GM18507 (cell line): Measurements from ENCODE around the gene ZNF804B.

Experiments
- DNase-seq: peaks from one replicate; pipeline ENCODE4 v3.0.0; 2011; ENCODE audit warnings: low read depth; ENCODE audit not compliant: insufficient read length; ENCODE audit errors: extremely low spot score
- FAIRE-seq: peaks from 2 replicates; lab custom pipeline; 2011; peaks lifted over from hg19 to GRCh38; lab: Jason Lieb, UNC

ZNF804B gene

DNA sequence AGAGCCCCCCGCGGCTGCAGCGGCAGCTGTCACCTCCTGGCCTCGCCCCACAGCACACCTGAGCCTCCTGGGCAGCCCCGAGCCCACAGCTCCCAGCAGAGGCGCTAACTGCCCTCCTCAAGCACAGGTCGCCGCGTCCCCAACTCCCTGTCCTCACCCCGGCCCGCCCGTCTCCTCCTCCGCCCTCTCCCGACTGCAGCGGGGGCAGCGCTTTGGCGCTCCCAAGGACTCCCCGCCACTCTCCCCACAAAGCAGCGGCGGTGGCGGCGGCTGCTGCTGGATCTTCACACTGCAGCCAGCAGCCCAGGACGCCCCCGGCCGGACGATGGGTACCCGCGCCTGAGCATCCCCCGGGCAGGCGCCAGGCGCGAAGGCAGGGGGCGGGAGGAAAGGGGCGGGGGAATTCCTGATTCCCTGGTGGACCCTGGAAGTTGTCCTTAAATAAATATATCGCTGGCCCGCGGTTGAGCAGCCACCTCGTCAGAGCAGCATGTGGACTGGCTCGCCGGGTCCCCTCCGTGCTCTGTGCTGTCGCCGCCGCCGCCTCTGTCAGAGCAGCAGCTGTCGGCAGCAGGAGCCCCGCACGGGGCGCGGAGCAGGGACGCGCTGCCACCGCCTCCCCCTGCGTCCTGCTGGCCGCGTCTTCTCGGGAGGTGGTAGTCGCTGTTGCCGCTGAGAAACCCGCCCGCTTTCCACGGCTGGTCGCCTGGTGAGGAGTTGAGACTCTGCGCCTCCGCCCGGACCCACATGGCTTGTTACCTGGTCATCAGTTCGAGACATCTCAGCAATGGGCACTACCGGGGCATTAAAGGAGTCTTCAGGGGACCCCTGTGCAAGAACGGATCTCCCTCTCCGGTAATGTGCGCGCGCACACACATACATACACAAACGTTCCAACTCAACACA, at the start of gene ZNF804B:
TSS of gene ZNF804B (plus strand) at position 471 of the 906 bp plus-strand sequence. CDS start at position 748, 277 bp downstream.
- FAIRE-seq (no peak), DNase-seq (no peak)

DNA sequence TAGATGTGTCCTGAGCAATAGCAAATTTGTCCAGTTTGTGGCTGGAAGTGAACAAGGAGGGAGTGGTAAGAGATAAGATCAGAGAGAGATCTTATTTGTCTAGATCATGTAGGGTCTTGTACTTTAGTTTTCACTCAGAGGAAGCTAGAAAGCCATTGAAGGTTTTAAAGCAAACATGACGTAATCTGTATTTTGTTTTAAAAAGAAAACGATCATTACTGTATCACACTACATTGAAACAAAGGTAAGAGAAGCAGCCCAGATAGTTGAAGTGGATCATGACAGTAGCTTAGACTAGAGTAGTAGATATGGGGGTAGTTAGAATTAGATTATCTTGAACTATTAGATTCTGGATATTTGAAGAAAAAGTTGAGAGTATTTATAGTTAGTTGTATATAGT, 23.6 kb upstream of the ZNF804B start:
- DNase-seq (no peak), FAIRE-seq (no peak)

GRCh38 chr7:88737632-88738031, 21.9 kb upstream of the ZNF804B start:
- DNase-seq (no peak), FAIRE-seq (no peak)

DNA sequence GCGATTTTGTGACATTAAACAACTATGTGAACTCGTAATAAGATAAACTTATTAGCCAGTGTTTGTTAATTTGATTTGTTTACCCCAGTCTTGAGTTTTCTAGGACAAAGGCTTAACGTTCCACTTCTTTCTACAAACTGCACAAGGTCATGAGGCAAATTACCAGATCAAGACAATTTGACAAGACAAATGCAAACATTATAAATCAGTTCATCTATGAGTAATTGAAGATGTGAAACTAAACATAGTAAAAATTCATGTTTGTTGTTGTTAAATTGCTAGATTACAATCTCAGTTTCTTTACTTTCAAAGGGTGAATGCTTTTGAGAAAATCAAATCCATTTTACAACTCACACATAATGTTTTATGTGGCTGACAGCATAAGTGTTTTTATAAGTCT, 13.4 kb upstream of the ZNF804B start:
- no peak for DNase-seq
- FAIRE-seq, result no peak

DNA sequence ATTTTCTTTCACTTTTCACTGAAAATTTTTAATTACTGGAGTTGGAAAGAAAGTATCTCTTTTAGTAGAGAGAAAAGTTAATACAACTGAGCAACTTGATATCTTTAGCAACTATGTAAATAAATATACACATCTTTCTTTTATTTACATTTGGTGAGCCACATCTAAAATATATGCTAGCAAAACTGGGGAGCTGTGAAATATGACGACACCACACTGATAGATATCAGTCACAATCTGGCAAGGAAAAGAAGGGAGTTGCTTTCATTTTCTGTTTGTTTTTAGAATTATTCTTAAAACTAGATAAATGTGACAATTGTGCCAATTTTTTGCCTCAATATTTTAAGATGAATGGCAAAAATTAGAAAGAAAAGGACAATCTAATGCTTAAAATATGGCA, 2.7 kb upstream of the ZNF804B start:
- FAIRE-seq (no peak), DNase-seq (no peak)

DNA sequence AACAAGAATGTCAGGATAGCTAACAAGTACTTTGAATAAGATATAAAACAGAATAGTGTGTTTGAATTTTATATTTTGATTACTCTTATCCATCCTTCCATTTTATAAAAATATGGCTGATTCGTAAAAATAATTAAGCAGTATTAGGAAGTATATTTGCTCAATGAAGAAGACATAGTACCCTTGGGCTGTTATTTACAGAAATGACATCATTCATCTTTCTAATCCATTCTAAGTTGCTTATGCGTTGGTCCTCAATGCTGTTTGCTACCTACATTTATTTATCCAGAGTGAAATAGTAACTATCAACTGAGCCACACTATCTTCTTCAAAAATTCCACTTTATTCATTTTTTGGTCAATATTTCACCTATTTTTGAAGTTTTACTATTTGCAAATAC, 2.1 kb upstream of the ZNF804B start:
- no peak for DNase-seq
- no peak for FAIRE-seq

DNA sequence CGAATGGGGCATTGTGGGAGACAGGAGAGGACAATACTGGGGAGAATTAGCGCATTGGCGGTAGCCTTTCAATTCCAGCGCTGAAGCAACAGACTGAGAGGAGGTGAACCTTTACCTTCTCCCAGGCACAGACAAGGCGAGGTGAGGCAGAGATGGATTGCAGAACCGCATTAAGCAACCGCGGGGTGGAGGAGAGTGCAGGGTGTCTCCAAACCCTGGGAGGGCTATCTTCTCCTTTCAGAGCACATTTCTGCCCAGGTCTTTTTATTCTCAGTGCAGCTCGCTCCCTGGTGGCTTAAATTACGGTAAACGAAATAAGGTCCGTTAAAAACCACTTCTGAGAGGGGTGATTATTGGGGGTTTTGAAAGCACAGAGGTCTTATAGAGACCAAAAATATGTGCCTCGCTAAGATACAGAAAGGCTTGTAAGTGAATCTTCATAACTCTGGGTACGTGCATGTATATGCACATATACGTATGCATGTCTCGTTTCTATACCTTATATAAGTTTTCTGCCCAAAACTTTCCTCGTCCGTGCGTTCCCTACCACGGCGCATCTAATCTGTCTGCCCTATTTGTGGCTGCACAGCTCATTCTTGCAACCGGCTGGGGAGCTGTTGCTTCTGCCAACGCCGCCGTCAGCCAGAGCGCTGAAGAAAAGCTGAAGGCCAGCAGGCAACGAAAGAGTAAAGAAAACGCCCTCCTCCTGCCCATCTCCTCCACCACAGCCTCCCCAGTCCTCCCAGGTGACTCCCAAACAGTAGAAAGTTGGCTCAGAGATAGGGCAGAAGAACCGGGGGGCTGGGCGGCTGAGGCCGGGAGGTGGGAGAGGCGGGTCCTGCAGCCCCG, 895 bp upstream of the ZNF804B start:
- DNase-seq (no peak), FAIRE-seq (no peak)

- FAIRE-seq (no peak), DNase-seq (no peak)
Measured at GRCh38 chr7:88760136-88760515, 626 bp downstream of the ZNF804B start.

DNA sequence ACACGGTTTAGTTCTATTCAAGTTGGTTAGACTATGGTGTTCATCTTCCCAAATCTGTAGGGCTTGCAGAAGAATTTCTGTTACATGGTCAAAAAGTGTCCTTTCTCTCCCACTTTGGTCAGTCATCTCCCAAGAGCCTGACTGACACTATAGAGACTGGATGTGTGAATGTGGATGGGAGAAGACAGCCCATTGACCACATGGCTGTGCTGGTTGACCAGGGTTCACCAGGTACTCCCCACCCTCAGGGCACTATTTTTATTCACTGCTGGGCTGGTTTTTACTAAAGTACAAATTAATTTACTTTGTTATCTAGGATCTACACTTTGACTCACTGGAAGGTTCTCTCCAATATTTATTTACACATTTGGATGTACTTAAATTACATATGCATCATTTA, 2.3 kb downstream of the ZNF804B start:
- DNase-seq (no peak), FAIRE-seq (no peak)

- no peak for FAIRE-seq
- DNase-seq, result no peak
Measured at GRCh38 chr7:88771417-88771816, 11.9 kb downstream of the ZNF804B start.

- DNase-seq (no peak), FAIRE-seq (no peak)
Measured at GRCh38 chr7:88772776-88773175, 13.3 kb downstream of the ZNF804B start.

DNA sequence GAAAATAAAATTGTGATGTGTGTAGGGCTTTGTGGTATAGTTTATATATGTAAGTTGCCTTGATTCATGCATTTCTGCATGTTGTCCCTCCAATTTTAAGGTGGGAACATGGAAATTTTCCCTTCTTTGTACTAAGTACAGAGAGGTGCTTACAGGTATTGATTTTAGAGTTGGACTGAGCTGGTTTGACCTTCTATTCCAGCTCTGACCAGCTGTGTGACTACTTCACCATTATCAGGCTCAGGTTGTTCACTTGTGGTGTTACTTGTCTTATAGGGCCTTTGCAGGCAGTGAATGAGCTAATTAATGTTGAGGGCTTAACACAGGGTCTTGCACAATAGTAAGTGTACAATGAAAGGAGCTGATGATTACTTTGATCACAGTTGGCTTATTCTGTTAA, 16.3 kb downstream of the ZNF804B start:
- no peak for FAIRE-seq
- DNase-seq, result no peak

GRCh38 chr7:88787777-88788176, 28.3 kb downstream of the ZNF804B start:
- DNase-seq (no peak), FAIRE-seq (no peak)

- FAIRE-seq (no peak), DNase-seq (no peak)
Measured at GRCh38 chr7:88789480-88790064, 30.1 kb downstream of the ZNF804B start.

DNA sequence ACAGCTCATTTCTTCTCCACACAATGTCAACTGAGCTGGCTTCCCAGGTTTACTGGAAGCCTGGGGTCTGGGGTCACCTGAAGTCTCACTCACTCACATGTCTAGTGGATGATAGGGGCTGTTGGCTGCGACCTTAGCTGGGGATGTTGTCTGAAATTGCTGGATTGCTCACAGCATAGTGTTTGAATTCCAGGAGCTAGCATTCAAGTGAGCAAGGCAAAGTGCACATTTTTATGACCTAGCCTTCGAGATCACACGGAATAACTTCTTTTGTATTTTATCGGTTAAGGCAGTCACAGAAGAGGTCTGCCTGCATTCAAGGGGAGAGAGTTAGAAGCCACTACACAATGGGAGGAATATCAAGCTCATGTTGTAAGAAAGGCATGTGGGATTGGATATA, 32.4 kb downstream of the ZNF804B start:
- no peak for FAIRE-seq
- DNase-seq, result no peak

GRCh38 chr7:88792361-88792760, 32.9 kb downstream of the ZNF804B start:
- FAIRE-seq (no peak), DNase-seq (no peak)

- DNase-seq (no peak), FAIRE-seq (no peak)
Measured at GRCh38 chr7:88795553-88795952, 36.1 kb downstream of the ZNF804B start, which contains the start of gene TEX47. Gene TEX47 (minus strand): TSS chr7:88795737. CDS start chr7:88794942, 795 bp downstream.

GRCh38 chr7:88801046-88801445, 41.5 kb downstream of the ZNF804B start:
- no peak for FAIRE-seq
- no peak for DNase-seq

DNA sequence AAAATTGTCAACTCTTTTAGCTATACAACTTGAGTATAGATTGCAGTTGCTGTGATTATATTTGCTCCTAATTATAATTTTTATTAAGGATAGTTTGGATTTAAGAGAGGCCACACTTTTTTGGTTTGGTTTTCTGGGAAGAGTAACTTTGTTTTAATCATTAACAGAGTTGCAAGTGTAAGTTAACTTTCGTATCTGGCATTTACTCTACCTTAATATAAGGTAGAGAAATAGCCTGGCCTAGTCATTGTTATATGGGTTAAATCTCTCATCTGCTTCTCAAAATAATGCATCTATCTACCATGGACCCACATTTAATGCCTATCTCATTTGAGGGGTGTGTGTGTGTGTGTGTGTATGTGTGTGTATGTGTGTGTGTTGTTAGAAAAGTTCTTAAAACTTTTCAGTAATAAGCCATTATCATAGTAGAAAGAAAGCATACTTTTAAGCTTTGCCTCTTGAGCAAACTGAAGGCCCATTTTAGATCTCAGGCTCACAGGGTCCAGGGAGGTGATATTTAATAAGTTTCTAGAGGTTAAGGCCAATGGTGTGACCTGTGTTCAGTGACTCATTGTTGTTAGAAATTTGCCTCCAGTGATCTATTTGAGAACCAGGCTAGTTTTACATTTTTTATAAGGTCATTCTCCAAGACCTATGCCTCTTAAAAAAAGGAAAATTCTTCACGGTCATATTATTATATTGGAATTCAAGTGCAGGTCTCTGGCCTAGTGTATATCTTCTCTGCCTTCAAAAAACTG, 47.0 kb downstream of the ZNF804B start:
- FAIRE-seq (no peak), DNase-seq (no peak)
